Activated CD8-positive, alpha-beta memory T cell treated with anti-CD3 and anti-CD28 coated beads for 48 hours (primary cell): Measurements from ENCODE around the gene TNFAIP1.

Experiments
- DNase-seq, 3 experiments: peaks; one replicate each; pipeline ENCODE4 v3.0.0-alpha.2; 2020; ENCODE audit warnings: low read depth in 2 of 3, low spot score in 2 of 3

The TNFAIP1 gene

GRCh38 chr17:28370744-28371103, 35.2 kb downstream of the TNFAIP1 start:
- no peak for DNase-seq

GRCh38 chr17:28371245-28372202, 36.0 kb downstream of the TNFAIP1 start, which contains the start of gene SARM1:
TSS of gene SARM1 (plus strand) at chr17:28371694. CDS start at chr17:28372033, 339 bp downstream.
- DNase-seq: peak; percentile 76 to 80 (median 78)

GRCh38 chr17:28372203-28372944, 36.8 kb downstream of the TNFAIP1 start:
- DNase-seq: no peak

GRCh38 chr17:28372945-28373274, 37.3 kb downstream of the TNFAIP1 start:
- no peak for DNase-seq

GRCh38 chr17:28379814-28380801, 44.5 kb downstream of the TNFAIP1 start:
- DNase-seq: no peak

- DNase-seq: no peak
These were observed 45.7 kb downstream of the TNFAIP1 start for GRCh38 chr17:28381141-28381825.

GRCh38 chr17:28384281-28385036, 48.9 kb downstream of the TNFAIP1 start:
- peak in 2 of 3 experiments; percentile 39 to 48 for DNase-seq

GRCh38 chr17:28385037-28385400, 49.5 kb downstream of the TNFAIP1 start:
- DNase-seq: no peak

GRCh38 chr17:28385406-28385805, 49.8 kb downstream of the TNFAIP1 start:
- no peak for DNase-seq

GRCh38 chr17:28386391-28386790, 50.8 kb downstream of the TNFAIP1 start:
- no peak for DNase-seq

GRCh38 chr17:28388106-28388505, 52.5 kb downstream of the TNFAIP1 start:
- DNase-seq: no peak

- no peak for DNase-seq
These were observed 54.6 kb downstream of the TNFAIP1 start for GRCh38 chr17:28390141-28390540.

GRCh38 chr17:28390563-28390962, 55.0 kb downstream of the TNFAIP1 start:
- DNase-seq: no peak

GRCh38 chr17:28390984-28391383, 55.4 kb downstream of the TNFAIP1 start:
- DNase-seq: no peak

GRCh38 chr17:28391401-28391800, 55.8 kb downstream of the TNFAIP1 start:
- DNase-seq: no peak

- no peak for DNase-seq
These were observed 56.9 kb downstream of the TNFAIP1 start for GRCh38 chr17:28392491-28392890.

- DNase-seq: no peak
These were observed 59.0 kb downstream of the TNFAIP1 start for GRCh38 chr17:28394337-28395116.

- DNase-seq: no peak
These were observed 59.9 kb downstream of the TNFAIP1 start for GRCh38 chr17:28395426-28395825.

- no peak for DNase-seq
These were observed 60.4 kb downstream of the TNFAIP1 start for GRCh38 chr17:28395968-28396367.
